H1 (cell line): ENCODE data around the gene SBF2. TPM values are rescaled to one million over a fixed set of nuclear protein-coding genes. Genes with fewer than 3 reads are reported as not detected.
A peak's percentile ranks its signal among the peaks of the same experiment; 100 is the strongest.

Experiments
- CTCF ChIA-PET: fragments of 300-600 bp; sonication (Branson Sonifier 250); formaldehyde crosslinking; loops from one replicate; lab custom pipeline; 2021; ENCODE audit not compliant: partially characterized antibody; lab: Charles Lee
- POLR2A ChIA-PET: fragments of 300-600 bp; sonication (Branson Sonifier 250); formaldehyde crosslinking; loops from one replicate; lab custom pipeline; 2021; ENCODE audit warnings: inconsistent platforms; ENCODE audit not compliant: partially characterized antibody; lab: Charles Lee
- DNase-seq, 2 experiments: peaks; one replicate each; pipeline versions ENCODE4 v3.0.0 to v3.0.0-alpha.2; 2010 to 2022; ENCODE audit warnings: low spot score in 2 of 2, low read depth in 1 of 2, mixed read lengths in 1 of 2
- FAIRE-seq: peaks from 2 replicates; lab custom pipeline; 2011; peaks lifted over from hg19 to GRCh38; lab: Jason Lieb, UNC
- H2AFZ ChIP-seq: 2 replicates; pipeline ENCODE4 v1.8.1; 2012; ENCODE audit warnings: low read length, inconsistent platforms
- H2AK5ac ChIP-seq: 2 replicates; pipeline ENCODE4 v1.6.1; 2013; ENCODE audit warnings: low read depth, low read length
- H2BK120ac ChIP-seq: replicated peaks from 2 replicates; pipeline ENCODE3; 2013; ENCODE audit warnings: low read depth, low read length, inconsistent platforms
- H2BK12ac ChIP-seq: 2 replicates; pipeline ENCODE4 v1.6.1; 2013; ENCODE audit warnings: low read depth, low read length
- H2BK15ac ChIP-seq: 2 replicates; pipeline ENCODE4 v1.6.1; 2013; ENCODE audit warnings: low read length
- H2BK20ac ChIP-seq: 2 replicates; pipeline ENCODE4 v1.6.1; 2013; ENCODE audit warnings: low read length
- H2BK5ac ChIP-seq: 2 replicates; pipeline ENCODE4 v1.6.1; 2013; ENCODE audit warnings: low read depth, low read length
- H3K14ac ChIP-seq: 2 replicates; pipeline ENCODE4 v1.6.1; 2013; ENCODE audit warnings: inconsistent platforms; ENCODE audit not compliant: insufficient read length
- H3K18ac ChIP-seq: 2 replicates; pipeline ENCODE4 v1.6.1; 2013; ENCODE audit warnings: low read length; ENCODE audit errors: extremely low read depth
- H3K23ac ChIP-seq: 2 replicates; pipeline ENCODE4 v1.6.1; 2013; ENCODE audit warnings: inconsistent platforms; ENCODE audit not compliant: insufficient read length
- H3K23me2 ChIP-seq: 2 replicates; pipeline ENCODE4 v1.6.1; 2013; ENCODE audit warnings: low read depth, low read length
- H3K27ac ChIP-seq: 2 replicates; pipeline ENCODE4 v1.6.1; 2011; ENCODE audit warnings: low read depth, low read length, inconsistent platforms
- H3K27me3 ChIP-seq, 4 experiments: replicated peaks in 1 of 4; 1 replicate in 1 of 4; 2 replicates in 3 of 4; pipeline versions ENCODE4 v1.6.1 to v1.8.1; 2011 to 2013; ENCODE audit warnings: low read length in 3 of 4, mild to moderate bottlenecking in 3 of 4, inconsistent platforms in 2 of 4, mixed read lengths in 2 of 4, moderate library complexity in 1 of 4; ENCODE audit not compliant: control insufficient read depth in 3 of 4, insufficient read depth in 3 of 4; ENCODE audit errors: extremely low read depth in 1 of 4
- H3K36me3 ChIP-seq, 4 experiments: 2 replicates each; pipeline versions ENCODE4 v1.6.1 to v1.8.1; 2011 to 2013; ENCODE audit warnings: mild to moderate bottlenecking in 4 of 4, low read length in 3 of 4, moderate library complexity in 2 of 4, control low read depth in 1 of 4, inconsistent platforms in 1 of 4; ENCODE audit not compliant: insufficient read depth in 4 of 4, control insufficient read depth in 2 of 4
- H3K4ac ChIP-seq: replicated peaks from 2 replicates; pipeline ENCODE3; 2013; ENCODE audit warnings: low read length, low read depth, mixed read lengths, inconsistent platforms; ENCODE audit not compliant: insufficient read length
- H3K4me1 ChIP-seq, 4 experiments: replicated peaks in 1 of 4; 1 replicate in 1 of 4; 2 replicates in 3 of 4; pipeline versions ENCODE4 v1.6.1 to v1.8.1; 2011 to 2013; ENCODE audit warnings: low read length in 3 of 4, inconsistent platforms in 2 of 4, mixed read lengths in 1 of 4; ENCODE audit not compliant: insufficient read depth in 4 of 4, control insufficient read depth in 3 of 4
- H3K4me2 ChIP-seq, 2 experiments: 2 replicates each; pipeline versions ENCODE4 v1.6.1 to v1.8.1; 2011 to 2013; ENCODE audit warnings: low read depth in 2 of 2, low read length in 2 of 2, control low read depth in 1 of 2, inconsistent platforms in 1 of 2, mild to moderate bottlenecking in 1 of 2; ENCODE audit not compliant: insufficient read depth in 1 of 2
- H3K4me3 ChIP-seq, 4 experiments: fragments of 200-600, 300-600 bp in 1 of 4; sonication (generic), shearing (Covaris generic), sonication (Bioruptor Twin) in 1 of 4; 2 replicates each; pipeline versions ENCODE4 v1.5.1 to v1.8.1; 2011 to 2016; ENCODE audit warnings: low read length in 4 of 4, low read depth in 3 of 4, control low read depth in 2 of 4, inconsistent platforms in 2 of 4, mild to moderate bottlenecking in 2 of 4, mixed read lengths in 1 of 4, moderate library complexity in 1 of 4; ENCODE audit not compliant: insufficient read depth in 2 of 4; ENCODE audit errors: extremely low read depth in 1 of 4
- H3K56ac ChIP-seq: replicated peaks from 2 replicates; pipeline ENCODE3; 2013; ENCODE audit warnings: low read depth, mild to moderate bottlenecking, mixed read lengths, low read length, inconsistent platforms; ENCODE audit not compliant: insufficient read length
- H3K79me1 ChIP-seq: 2 replicates; pipeline ENCODE4 v1.6.1; 2013; ENCODE audit warnings: low read depth, low read length, control low read depth
- H3K79me2 ChIP-seq, 2 experiments: 2 replicates each; pipeline versions ENCODE4 v1.6.1 to v1.8.1; 2012 to 2013; ENCODE audit warnings: low read length in 2 of 2, mild to moderate bottlenecking in 2 of 2, inconsistent platforms in 1 of 2; ENCODE audit not compliant: insufficient read depth in 2 of 2, control insufficient read depth in 1 of 2
- H3K9ac ChIP-seq, 4 experiments: replicated peaks in 1 of 4; 1 replicate in 1 of 4; 2 replicates in 3 of 4; pipeline versions ENCODE4 v1.6.1 to v1.8.1; 2011 to 2013; ENCODE audit warnings: low read depth in 3 of 4, low read length in 3 of 4, control low read depth in 2 of 4, mild to moderate bottlenecking in 2 of 4, moderate library complexity in 2 of 4, inconsistent platforms in 1 of 4; ENCODE audit errors: extremely low read depth in 1 of 4
- H3K9me3 ChIP-seq, 2 experiments: 2 replicates each; pipeline versions ENCODE4 v1.6.1 to v1.8.1; 2012 to 2013; ENCODE audit warnings: mild to moderate bottlenecking in 2 of 2, moderate library complexity in 2 of 2, control low read depth in 1 of 2, inconsistent platforms in 1 of 2, low read depth in 1 of 2, low read length in 1 of 2, mixed read lengths in 1 of 2; ENCODE audit not compliant: insufficient read depth in 2 of 2
- H4K20me1 ChIP-seq, 2 experiments: replicated peaks in 1 of 2; 2 replicates each; pipeline versions ENCODE3 to v1.8.1; 2011 to 2013; ENCODE audit warnings: inconsistent platforms in 2 of 2, low read length in 2 of 2, mild to moderate bottlenecking in 1 of 2; ENCODE audit not compliant: insufficient read depth in 2 of 2, control insufficient read depth in 1 of 2
- H4K5ac ChIP-seq: 2 replicates; pipeline ENCODE4 v1.6.1; 2013; ENCODE audit warnings: low read length, low read depth, mixed read lengths, inconsistent platforms; ENCODE audit not compliant: insufficient read length
- H4K8ac ChIP-seq: 2 replicates; pipeline ENCODE4 v1.8.0; 2013; ENCODE audit warnings: mild to moderate bottlenecking, moderate library complexity, low read length, inconsistent platforms; ENCODE audit not compliant: insufficient read depth; ENCODE audit errors: extremely low read depth
- H4K91ac ChIP-seq: replicated peaks from 2 replicates; pipeline ENCODE3; 2013; ENCODE audit warnings: low read length, mixed read lengths, inconsistent platforms; ENCODE audit not compliant: insufficient read length
- CTCF ChIP-seq, 3 experiments: IDR thresholded peaks; 1 replicate in 2 of 3; 2 replicates in 1 of 3; pipeline versions ENCODE4 v1.5.1 to v1.6.1; 2011; ENCODE audit warnings: low read length in 3 of 3, mild to moderate bottlenecking in 3 of 3, inconsistent platforms in 2 of 3, low read depth in 1 of 3, moderate library complexity in 1 of 3; ENCODE audit not compliant: insufficient read depth in 1 of 3; ENCODE audit errors: control extremely low read depth in 1 of 3
- HDAC6 ChIP-seq: IDR thresholded peaks from one replicate; pipeline ENCODE4 v1.7.1; 2012; ENCODE audit warnings: low read depth, mild to moderate bottlenecking, inconsistent platforms, low read length, moderate library complexity
- WGBS, 2 experiments: shearing (Covaris generic) in 1 of 2; methylation state at CpG; one replicate each; pipeline versions ENCODE4 v1.1.6 to v1.1.7; 2013 to 2015; ENCODE audit warnings: low lambda C conversion rate in 2 of 2, mixed read lengths in 2 of 2, inconsistent platforms in 1 of 2, low coverage in 1 of 2, missing lambda C conversion rate in 1 of 2; ENCODE audit not compliant: insufficient replicate concordance in 2 of 2, insufficient coverage in 1 of 2, insufficient read length in 1 of 2; ENCODE audit errors: extremely low coverage in 1 of 2, missing lambda C conversion rate in 1 of 2; 5-methylcytosine and 5-hydroxymethylcytosine counted together
- polyA plus RNA-seq, 7 experiments: library from polyadenylated mRNA; depleted of rRNA in 3 of 7; stranded (reverse) in 5 of 7; unstranded in 2 of 7; fragments of >200 nt in 5 of 7; fragments of 200-250 nt in 2 of 7; gene quantifications; 1 replicate in 5 of 7; 2 replicates in 1 of 7; 4 replicates in 1 of 7; pipeline versions ENCODE4 v1.2.1 to v1.2.3, GENCODE V29; 2011 to 2013; ENCODE audit warnings: missing spikeins in 2 of 7, mixed read lengths in 2 of 7
- total RNA-seq: library from RNA; stranded (reverse); fragmentation: NEBNext Ultra II Directional; extraction: Animal tissue kit (Norgen Biotek cat#: 25700); gene quantifications from 2 replicates; pipeline ENCODE4 v1.2.1, GENCODE V29; 2021

The SBF2 gene
- total and polyA plus RNA-seq, 2 of the 8 experiments (the other 6 are each of a cell fraction or from before 2014, with no cell fraction given), result 36.7 to 50.5 TPM

GRCh38 chr11:10298342-10298741 lies 4.3 kb upstream of the SBF2 start:
- H2BK15ac ChIP-seq, result no peak overlapping the region
- H2BK120ac ChIP-seq, result no peak overlapping the region
- H4K91ac ChIP-seq, result no peak overlapping the region
- no peak overlapping the region for H2BK5ac ChIP-seq
- ChIA-PET CTCF (interaction anchor here (0.6 to 1.2 kb wide), 6 partner anchors 41 to 691 kb away, joined by 3 to 4 read pairs (median 3); no protein-coding TSS in a partner anchor), POLR2A (interaction anchor here (12.5 kb wide), 1 partner anchor 8 kb away, joined by 156 read pairs; the partner anchor contains the start of gene ADM)
- H3K36me3 ChIP-seq, result no peaks in the 10 kb centered on the region
- DNase-seq (no peak), FAIRE-seq (no peak)
- H3K14ac ChIP-seq, result no peak overlapping the region
- no peak overlapping the region for H3K9ac ChIP-seq
- H3K4ac ChIP-seq, result no peak overlapping the region
- peaks cover 0 to 28% (median 13%) of the 10 kb centered on the region in 4 experiments; a peak in 5 of 7 replicates for H3K27me3 ChIP-seq
- no peak overlapping the region for H3K4me2 ChIP-seq
- H4K5ac ChIP-seq, result no peak overlapping the region
- H3K4me1 ChIP-seq, result peaks cover 3 to 6% (median 4%) of the 10 kb centered on the region in 4 experiments; a peak in 6 of 7 replicates
- no peak for TF ChIP-seq HDAC6
- TF ChIP-seq CTCF (IDR thresholded peaks at IDR 0.05; ENCODE audit: control extremely low read depth in 1 of 3, insufficient read depth in 1 of 3, low read depth in 1 of 3, low read length in 3 of 3), result peak in 1 of 3 experiments; percentile 14; a peak in 1 of 4 replicates
- H3K18ac ChIP-seq, result no peak overlapping the region
- no peak overlapping the region for H2BK12ac ChIP-seq
- WGBS, 2 experiments, result 83% methylated on average over 5 of the region's 5 CpGs; no CpG with 5 or more reads in 1 of the 2 experiments
- no peak overlapping the region for H3K23ac ChIP-seq
- H2BK20ac ChIP-seq, result no peak overlapping the region
- no peak overlapping the region for H2AK5ac ChIP-seq
- no peak overlapping the region for H2AFZ ChIP-seq
- H3K56ac ChIP-seq, result no peak overlapping the region
- peaks cover 20% of the 10 kb centered on the region for H3K23me2 ChIP-seq
- no peak overlapping the region for H3K4me3 ChIP-seq
- H4K8ac ChIP-seq, result no peak overlapping the region
- H3K79me1 ChIP-seq, result no peaks in the 10 kb centered on the region
- H3K9me3 ChIP-seq, result no peaks in the 10 kb centered on the region
- no peaks in the 10 kb centered on the region for H4K20me1 ChIP-seq
- H3K79me2 ChIP-seq, result peaks cover 0 to 5% of the 10 kb centered on the region in 2 experiments; a peak in 1 of 4 replicates
- no peak overlapping the region for H3K27ac ChIP-seq
